ENCODE measurements around the gene RADX.

- no peak for TF ChIP-seq EP300 (IDR thresholded peaks at IDR 0.05)
- no peak for TF ChIP-seq CTCF (IDR thresholded peaks at IDR 0.05)
Measured at GRCh38 chrX:106726485-106727437, 115.0 kb downstream of the RADX start, which contains the start of gene RNF128.

All from suprapubic skin (tissue), 3 donors.